HepG2 (cell line): ENCODE measurements around the gene FOSB. TPM values are rescaled to one million over a fixed set of nuclear protein-coding genes. Genes with fewer than 3 reads are reported as not detected.

ENCODE experiments used
- ARNT2 ChIP-seq: sonication (generic); formaldehyde crosslinking; IDR thresholded peaks from 2 replicates; pipeline ENCODE4 v1.8.0; 2022; ENCODE audit warnings: mild to moderate bottlenecking, low read depth, missing genetic modification reagents, moderate library complexity
- CBX1 ChIP-seq: IDR thresholded peaks from one replicate; pipeline ENCODE4 v1.6.1; 2016; ENCODE audit warnings: antibody characterized with exemption, low read depth
- CENPT ChIP-seq: sonication (generic); formaldehyde crosslinking; IDR thresholded peaks from 2 replicates; pipeline ENCODE4 v1.8.0; 2022; ENCODE audit warnings: low read depth, mild to moderate bottlenecking, moderate library complexity, missing genetic modification reagents
- ELF1 ChIP-seq: sonication (generic); formaldehyde crosslinking; IDR thresholded peaks from 2 replicates; pipeline ENCODE4 v1.4.0; 2020; ENCODE audit warnings: missing genetic modification reagents
- GTF2F1 ChIP-seq: fragments of 150-350 bp; IDR thresholded peaks from 2 replicates; pipeline ENCODE4 v1.6.1; 2014; ENCODE audit warnings: low read length
- HNF4A ChIP-seq: sonication (generic); formaldehyde crosslinking; IDR thresholded peaks from 2 replicates; pipeline ENCODE4 v1.4.0; 2020; ENCODE audit warnings: missing genetic modification reagents
- HNF4G ChIP-seq, 2 experiments: sonication (generic) in 1 of 2; formaldehyde crosslinking in 1 of 2; IDR thresholded peaks; 2 replicates each; pipeline versions ENCODE4 v1.4.0 to v1.6.1; 2011 to 2020; ENCODE audit warnings: borderline replicate concordance in 2 of 2, low read depth in 2 of 2, mild to moderate bottlenecking in 2 of 2, low read length in 1 of 2, missing genetic modification reagents in 1 of 2, moderate library complexity in 1 of 2
- POLR2A ChIP-seq, 2 experiments: IDR thresholded peaks; 2 replicates each; pipeline ENCODE4 v1.6.1; 2011; ENCODE audit warnings: low read depth in 2 of 2, low read length in 2 of 2, mild to moderate bottlenecking in 1 of 2, moderate library complexity in 1 of 2; ENCODE audit not compliant: insufficient read depth in 1 of 2
- RAD51 ChIP-seq: fragments of 450-650 bp; IDR thresholded peaks from 2 replicates; pipeline ENCODE4 v1.6.1; 2016; ENCODE audit warnings: borderline replicate concordance
- TAF1 ChIP-seq: sonication (generic); formaldehyde crosslinking; IDR thresholded peaks from 2 replicates; pipeline ENCODE4 v1.4.0; 2020; ENCODE audit warnings: missing genetic modification reagents
- TSC22D2 ChIP-seq: sonication (generic); formaldehyde crosslinking; IDR thresholded peaks from 2 replicates; pipeline ENCODE4 v1.5.1; 2020; ENCODE audit warnings: missing genetic modification reagents, mild to moderate bottlenecking, borderline replicate concordance
- XBP1 ChIP-seq: sonication (generic); formaldehyde crosslinking; IDR thresholded peaks from 2 replicates; pipeline ENCODE4 v1.5.0; 2020; ENCODE audit warnings: missing genetic modification reagents
- ZBTB8A ChIP-seq: sonication (generic); formaldehyde crosslinking; IDR thresholded peaks from 2 replicates; pipeline ENCODE4 v1.4.0; 2020; ENCODE audit warnings: mild to moderate bottlenecking, low read depth, missing genetic modification reagents, borderline replicate concordance
- ZC3H4 ChIP-seq: sonication (generic); formaldehyde crosslinking; IDR thresholded peaks from 2 replicates; pipeline ENCODE4 v1.4.0; 2020; ENCODE audit warnings: missing genetic modification reagents, borderline replicate concordance
- ZNF256 ChIP-seq: sonication (generic); formaldehyde crosslinking; conservative IDR thresholded peaks from 2 replicates; pipeline ENCODE4 v1.4.0; 2020; ENCODE audit warnings: missing genetic modification reagents
- ZNF263 ChIP-seq: sonication (generic); formaldehyde crosslinking; IDR thresholded peaks from 2 replicates; pipeline ENCODE4 v1.4.0; 2020; ENCODE audit warnings: missing genetic modification reagents
- ZNF367 ChIP-seq: sonication (generic); formaldehyde crosslinking; IDR thresholded peaks from 2 replicates; pipeline ENCODE4 v1.4.0; 2020; ENCODE audit warnings: missing genetic modification reagents, borderline replicate concordance
- ZNF501 ChIP-seq: sonication (generic); formaldehyde crosslinking; IDR thresholded peaks from 2 replicates; pipeline ENCODE4 v1.5.1; 2020; ENCODE audit warnings: mild to moderate bottlenecking, moderate library complexity, missing genetic modification reagents
- ZNF746 ChIP-seq: sonication (generic); formaldehyde crosslinking; IDR thresholded peaks from 2 replicates; pipeline ENCODE4 v1.8.0; 2022; ENCODE audit warnings: mild to moderate bottlenecking, missing genetic modification reagents
- ZNF775 ChIP-seq: sonication (generic); formaldehyde crosslinking; IDR thresholded peaks from 2 replicates; pipeline ENCODE4 v1.4.0; 2020; ENCODE audit warnings: missing genetic modification reagents, mild to moderate bottlenecking, moderate library complexity, borderline replicate concordance
- polyA plus RNA-seq, 8 experiments: library from polyadenylated mRNA; depleted of rRNA in 3 of 8; stranded (reverse) in 7 of 8; unstranded in 1 of 8; fragments of >200 nt; fragmentation: Illumina TruSeq in 4 of 8; extraction: Trizol in 4 of 8; gene quantifications; 2 replicates each; pipeline versions ENCODE4 v1.2.1 to v1.2.3, GENCODE V29; 2011 to 2016; ENCODE audit warnings: low read depth in 4 of 8, missing spikeins in 1 of 8, mixed read lengths in 1 of 8; ENCODE audit not compliant: insufficient read depth in 1 of 8
- total RNA-seq, 5 experiments: library from RNA; depleted of rRNA; stranded (reverse); fragments of >200 nt; fragmentation: Illumina TruSeq; extraction: Trizol; gene quantifications; 2 replicates each; pipeline ENCODE4 v1.2.3, GENCODE V29; 2016; ENCODE audit warnings: low read depth in 1 of 5
- TF ChIP-seq, protein P1 (sequence below): sonication (generic); formaldehyde crosslinking; IDR thresholded peaks from 2 replicates; pipeline ENCODE4 v1.5.0; 2020; ENCODE audit warnings: mild to moderate bottlenecking, missing genetic modification reagents, moderate library complexity
- TF ChIP-seq, protein P2 (sequence below): sonication (generic); formaldehyde crosslinking; IDR thresholded peaks from 2 replicates; pipeline ENCODE4 v1.8.0; 2022; ENCODE audit warnings: missing genetic modification reagents, mild to moderate bottlenecking, moderate library complexity, borderline replicate concordance
- TF ChIP-seq, protein P3 (sequence below): IDR thresholded peaks from 2 replicates; pipeline ENCODE4 v1.6.1; 2016; ENCODE audit warnings: low read depth
- TF ChIP-seq, protein P4 (sequence below): sonication (generic); formaldehyde crosslinking; IDR thresholded peaks from 2 replicates; pipeline ENCODE4 v1.4.0; 2020; ENCODE audit warnings: missing genetic modification reagents, borderline replicate concordance

Gene FOSB
- total and polyA plus RNA-seq, 2 of the 13 experiments (the other 11 are each of a cell fraction or from before 2014, with no cell fraction given): 2.8 to 6.0 TPM

DNA sequence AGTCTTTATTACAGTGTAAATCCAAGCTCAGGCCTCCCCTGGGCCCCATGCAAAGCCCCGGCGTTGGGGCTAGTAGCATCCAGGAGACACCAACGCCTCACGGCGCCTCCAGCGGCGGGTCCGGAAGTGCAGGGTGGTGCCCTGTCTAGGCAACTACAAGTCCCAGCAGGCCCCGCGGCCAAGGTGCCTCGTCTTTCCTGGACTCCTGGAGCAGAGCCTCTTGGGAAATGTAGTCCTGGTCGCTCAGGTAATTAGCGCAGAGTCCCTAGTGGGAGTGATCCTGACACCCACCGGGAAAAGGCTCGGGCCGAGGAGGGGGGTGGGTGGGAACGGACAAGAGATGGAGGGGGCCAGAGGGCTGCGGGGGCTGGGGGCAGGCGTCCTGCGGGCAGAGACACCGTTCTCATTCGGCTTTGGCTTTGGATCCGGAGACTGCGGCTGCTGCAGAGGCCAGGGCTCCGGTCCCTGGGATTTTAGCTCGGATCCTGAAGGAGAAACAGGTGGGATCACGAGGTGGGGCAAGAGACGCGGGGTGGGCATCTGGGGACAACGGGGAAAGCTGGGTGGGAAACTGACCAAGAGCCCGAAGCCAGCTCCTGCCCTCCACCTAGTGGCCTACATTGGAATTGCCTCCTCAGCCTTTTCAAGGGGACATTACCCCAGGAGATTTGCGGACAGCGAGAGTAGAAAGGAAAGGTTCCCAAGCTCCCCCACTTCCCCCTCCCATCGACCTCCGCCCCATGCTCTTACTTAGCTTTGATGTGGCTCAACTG, 17.7 kb downstream of the FOSB start (continued):
- TF ChIP-seq ARNT2 (no peak), ZNF367 (CRISPR knock-in tag) (no peak), ZC3H4 (CRISPR knock-in tag) (no peak), TSC22D2 (CRISPR knock-in tag) (no peak), GTF2F1 (no peak), ELF1 (peak; percentile 91), ZNF746 (CRISPR knock-in tag) (no peak), ZNF775 (no peak), RAD51 (no peak), XBP1 (no peak), HNF4G (IDR thresholded peaks at IDR 0.05; ENCODE audit: borderline replicate concordance, low read depth, low read length) (no peak), HNF4G (CRISPR knock-in tag; IDR thresholded peaks at IDR 0.05; ENCODE audit: borderline replicate concordance, low read depth) (no peak), ZNF256 (CRISPR knock-in tag) (no peak), ZNF501 (CRISPR knock-in tag) (peak; percentile 47; the same call in 1 of the 2 replicates), CENPT (CRISPR knock-in tag) (no peak), CBX1 (no peak), TAF1 (CRISPR knock-in tag) (no peak), ZBTB8A (CRISPR knock-in tag) (no peak), ZNF263 (CRISPR knock-in tag) (no peak), HNF4A (CRISPR knock-in tag) (no peak), POLR2A (IDR thresholded peaks at IDR 0.05; ENCODE audit: insufficient read depth in 1 of 2, low read depth in 2 of 2, low read length in 2 of 2) (no peak)
- TF ChIP-seq, protein P1, sequence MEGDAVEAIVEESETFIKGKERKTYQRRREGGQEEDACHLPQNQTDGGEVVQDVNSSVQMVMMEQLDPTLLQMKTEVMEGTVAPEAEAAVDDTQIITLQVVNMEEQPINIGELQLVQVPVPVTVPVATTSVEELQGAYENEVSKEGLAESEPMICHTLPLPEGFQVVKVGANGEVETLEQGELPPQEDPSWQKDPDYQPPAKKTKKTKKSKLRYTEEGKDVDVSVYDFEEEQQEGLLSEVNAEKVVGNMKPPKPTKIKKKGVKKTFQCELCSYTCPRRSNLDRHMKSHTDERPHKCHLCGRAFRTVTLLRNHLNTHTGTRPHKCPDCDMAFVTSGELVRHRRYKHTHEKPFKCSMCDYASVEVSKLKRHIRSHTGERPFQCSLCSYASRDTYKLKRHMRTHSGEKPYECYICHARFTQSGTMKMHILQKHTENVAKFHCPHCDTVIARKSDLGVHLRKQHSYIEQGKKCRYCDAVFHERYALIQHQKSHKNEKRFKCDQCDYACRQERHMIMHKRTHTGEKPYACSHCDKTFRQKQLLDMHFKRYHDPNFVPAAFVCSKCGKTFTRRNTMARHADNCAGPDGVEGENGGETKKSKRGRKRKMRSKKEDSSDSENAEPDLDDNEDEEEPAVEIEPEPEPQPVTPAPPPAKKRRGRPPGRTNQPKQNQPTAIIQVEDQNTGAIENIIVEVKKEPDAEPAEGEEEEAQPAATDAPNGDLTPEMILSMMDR: peak; percentile 89
- TF ChIP-seq, protein P2, sequence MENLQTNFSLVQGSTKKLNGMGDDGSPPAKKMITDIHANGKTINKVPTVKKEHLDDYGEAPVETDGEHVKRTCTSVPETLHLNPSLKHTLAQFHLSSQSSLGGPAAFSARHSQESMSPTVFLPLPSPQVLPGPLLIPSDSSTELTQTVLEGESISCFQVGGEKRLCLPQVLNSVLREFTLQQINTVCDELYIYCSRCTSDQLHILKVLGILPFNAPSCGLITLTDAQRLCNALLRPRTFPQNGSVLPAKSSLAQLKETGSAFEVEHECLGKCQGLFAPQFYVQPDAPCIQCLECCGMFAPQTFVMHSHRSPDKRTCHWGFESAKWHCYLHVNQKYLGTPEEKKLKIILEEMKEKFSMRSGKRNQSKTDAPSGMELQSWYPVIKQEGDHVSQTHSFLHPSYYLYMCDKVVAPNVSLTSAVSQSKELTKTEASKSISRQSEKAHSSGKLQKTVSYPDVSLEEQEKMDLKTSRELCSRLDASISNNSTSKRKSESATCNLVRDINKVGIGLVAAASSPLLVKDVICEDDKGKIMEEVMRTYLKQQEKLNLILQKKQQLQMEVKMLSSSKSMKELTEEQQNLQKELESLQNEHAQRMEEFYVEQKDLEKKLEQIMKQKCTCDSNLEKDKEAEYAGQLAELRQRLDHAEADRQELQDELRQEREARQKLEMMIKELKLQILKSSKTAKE: no peak
- TF ChIP-seq, protein P3, sequence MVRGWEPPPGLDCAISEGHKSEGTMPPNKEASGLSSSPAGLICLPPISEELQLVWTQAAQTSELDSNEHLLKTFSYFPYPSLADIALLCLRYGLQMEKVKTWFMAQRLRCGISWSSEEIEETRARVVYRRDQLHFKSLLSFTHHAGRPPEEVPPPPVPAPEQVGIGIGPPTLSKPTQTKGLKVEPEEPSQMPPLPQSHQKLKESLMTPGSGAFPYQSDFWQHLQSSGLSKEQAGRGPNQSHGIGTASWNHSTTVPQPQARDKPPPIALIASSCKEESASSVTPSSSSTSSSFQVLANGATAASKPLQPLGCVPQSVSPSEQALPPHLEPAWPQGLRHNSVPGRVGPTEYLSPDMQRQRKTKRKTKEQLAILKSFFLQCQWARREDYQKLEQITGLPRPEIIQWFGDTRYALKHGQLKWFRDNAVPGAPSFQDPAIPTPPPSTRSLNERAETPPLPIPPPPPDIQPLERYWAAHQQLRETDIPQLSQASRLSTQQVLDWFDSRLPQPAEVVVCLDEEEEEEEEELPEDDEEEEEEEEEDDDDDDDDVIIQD (CRISPR knock-in tag): no peak
- TF ChIP-seq, protein P4, sequence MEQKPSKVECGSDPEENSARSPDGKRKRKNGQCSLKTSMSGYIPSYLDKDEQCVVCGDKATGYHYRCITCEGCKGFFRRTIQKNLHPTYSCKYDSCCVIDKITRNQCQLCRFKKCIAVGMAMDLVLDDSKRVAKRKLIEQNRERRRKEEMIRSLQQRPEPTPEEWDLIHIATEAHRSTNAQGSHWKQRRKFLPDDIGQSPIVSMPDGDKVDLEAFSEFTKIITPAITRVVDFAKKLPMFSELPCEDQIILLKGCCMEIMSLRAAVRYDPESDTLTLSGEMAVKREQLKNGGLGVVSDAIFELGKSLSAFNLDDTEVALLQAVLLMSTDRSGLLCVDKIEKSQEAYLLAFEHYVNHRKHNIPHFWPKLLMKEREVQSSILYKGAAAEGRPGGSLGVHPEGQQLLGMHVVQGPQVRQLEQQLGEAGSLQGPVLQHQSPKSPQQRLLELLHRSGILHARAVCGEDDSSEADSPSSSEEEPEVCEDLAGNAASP (CRISPR knock-in tag): 0 out of 2 replicates have a peak, but pooled peaks have one; percentile 44
